ENCODE results near the gene TNFRSF17. TPM values are rescaled to one million over a fixed set of nuclear protein-coding genes. Genes with fewer than 3 reads are reported as not detected.

Gene TNFRSF17
- total RNA-seq, 2 experiments from 2014 or later, result not detected

- Mint-ChIP-seq H3K4me3 (peak overlapping the region; percentile 88), H3K27me3 (no peaks in the 10 kb centered on the region), H3K4me1 (peaks cover 39% of the 10 kb centered on the region), H3K36me3 (ENCODE audit: low read depth) (peaks cover 10% of the 10 kb centered on the region), H3K9me3 (no peaks in the 10 kb centered on the region), H3K27ac (no peak overlapping the region)
- ChIA-PET CTCF (interaction anchor here (1.0 to 1.4 kb wide), 2 partner anchors 9 to 15 kb away, joined by 3 read pairs; no protein-coding TSS in a partner anchor), POLR2A (no interaction called here)
- no peak for DNase-seq
Measured at GRCh38 chr16:11978080-11978479, 13.1 kb downstream of the TNFRSF17 start.

- no peak for DNase-seq
- Mint-ChIP-seq H3K9me3 (no peaks in the 10 kb centered on the region), H3K27ac (no peak overlapping the region), H3K4me1 (peaks cover 39% of the 10 kb centered on the region), H3K36me3 (ENCODE audit: low read depth) (peaks cover 6% of the 10 kb centered on the region), H3K27me3 (no peaks in the 10 kb centered on the region), H3K4me3 (no peak overlapping the region)
- CTCF ChIA-PET, result interaction anchor here (1.0 kb wide), 1 partner anchor 8 kb away, joined by 3 read pairs; no protein-coding TSS in a partner anchor
- POLR2A ChIA-PET, result no interaction called here
Measured at GRCh38 chr16:11979013-11979672, 14.1 kb downstream of the TNFRSF17 start.

GRCh38 chr16:11980136-11980844 lies 15.3 kb downstream of the TNFRSF17 start:
- Mint-ChIP-seq H3K4me1 (peaks cover 38% of the 10 kb centered on the region), H3K36me3 (ENCODE audit: low read depth) (peaks cover 6% of the 10 kb centered on the region), H3K4me3 (no peak overlapping the region), H3K27me3 (no peaks in the 10 kb centered on the region), H3K27ac (no peak overlapping the region), H3K9me3 (no peaks in the 10 kb centered on the region)
- ChIA-PET CTCF (no interaction called here), POLR2A (no interaction called here)
- DNase-seq, result no peak

GRCh38 chr16:11985250-11985649 lies 20.2 kb downstream of the TNFRSF17 start:
- peaks cover 4% of the 10 kb centered on the region for H3K4me1 Mint-ChIP-seq
- no peaks in the 10 kb centered on the region for H3K9me3 Mint-ChIP-seq
- no peak for DNase-seq
- ChIA-PET POLR2A (no interaction called here), CTCF (no interaction called here)
- H3K27me3 Mint-ChIP-seq, result no peaks in the 10 kb centered on the region
- no peaks in the 10 kb centered on the region for H3K36me3 Mint-ChIP-seq (ENCODE audit: low read depth)
- no peak overlapping the region for H3K4me3 Mint-ChIP-seq
- no peak overlapping the region for H3K27ac Mint-ChIP-seq

DNA sequence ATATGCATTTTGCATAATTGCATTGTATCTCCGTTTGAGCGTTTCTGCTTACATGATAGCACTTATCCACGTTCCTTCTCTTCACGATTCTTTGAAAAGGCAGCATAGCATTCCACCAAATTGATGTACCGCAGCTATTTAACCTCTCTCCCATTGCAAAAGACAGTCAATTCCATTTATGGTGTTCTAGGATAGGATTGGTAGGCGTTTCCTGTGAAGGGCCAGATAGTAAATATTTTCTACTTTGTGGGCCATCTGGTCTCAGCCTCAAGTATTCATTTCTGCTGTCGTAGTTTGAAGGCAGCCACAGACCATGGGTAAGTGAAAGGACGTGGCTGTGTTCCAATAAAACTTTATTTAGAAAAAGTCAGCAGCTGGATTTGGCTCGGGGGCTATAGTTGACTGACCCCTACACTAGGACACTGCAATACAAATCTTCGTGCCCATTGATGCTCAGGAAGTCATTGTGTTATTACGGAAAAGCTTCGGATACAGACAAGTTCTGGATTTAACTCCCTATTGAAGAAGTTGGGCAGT lies 21.6 kb downstream of the TNFRSF17 start:
- POLR2A ChIA-PET, result no interaction called here
- Mint-ChIP-seq H3K4me3 (no peak overlapping the region), H3K27ac (no peak overlapping the region), H3K36me3 (ENCODE audit: low read depth) (no peaks in the 10 kb centered on the region), H3K27me3 (no peaks in the 10 kb centered on the region), H3K4me1 (no peaks in the 10 kb centered on the region), H3K9me3 (no peaks in the 10 kb centered on the region)
- CTCF ChIA-PET, result interaction anchor here (0.7 kb wide), 1 partner anchor 1509 kb away, joined by 4 read pairs; no protein-coding TSS in a partner anchor
- no peak for DNase-seq

GRCh38 chr16:11988258-11988978 lies 23.4 kb downstream of the TNFRSF17 start:
- DNase-seq, result no peak
- no peaks in the 10 kb centered on the region for H3K4me1 Mint-ChIP-seq
- no peaks in the 10 kb centered on the region for H3K9me3 Mint-ChIP-seq
- CTCF ChIA-PET, result no interaction called here
- POLR2A ChIA-PET, result no interaction called here
- H3K36me3 Mint-ChIP-seq (ENCODE audit: low read depth), result no peaks in the 10 kb centered on the region
- H3K27ac Mint-ChIP-seq, result no peak overlapping the region
- no peak overlapping the region for H3K4me3 Mint-ChIP-seq
- no peaks in the 10 kb centered on the region for H3K27me3 Mint-ChIP-seq

GRCh38 chr16:11990702-11991390 lies 25.8 kb downstream of the TNFRSF17 start:
- ChIA-PET POLR2A (no interaction called here), CTCF (interaction anchor here (0.5 to 0.7 kb wide), 2 partner anchors 70 to 181 kb away, joined by 3 read pairs; no protein-coding TSS in a partner anchor)
- Mint-ChIP-seq H3K27ac (peak overlapping the region; percentile 15), H3K4me1 (peaks cover 2% of the 10 kb centered on the region), H3K36me3 (ENCODE audit: low read depth) (no peaks in the 10 kb centered on the region), H3K4me3 (no peak overlapping the region), H3K27me3 (no peaks in the 10 kb centered on the region), H3K9me3 (no peaks in the 10 kb centered on the region)
- DNase-seq, result no peak

GRCh38 chr16:11992008-11992584 lies 27.1 kb downstream of the TNFRSF17 start:
- H3K9me3 Mint-ChIP-seq, result no peaks in the 10 kb centered on the region
- DNase-seq, result no peak
- no peaks in the 10 kb centered on the region for H3K27me3 Mint-ChIP-seq
- ChIA-PET POLR2A (no interaction called here), CTCF (no interaction called here)
- no peaks in the 10 kb centered on the region for H3K36me3 Mint-ChIP-seq (ENCODE audit: low read depth)
- H3K4me3 Mint-ChIP-seq, result no peak overlapping the region
- H3K4me1 Mint-ChIP-seq, result peaks cover 2% of the 10 kb centered on the region
- no peak overlapping the region for H3K27ac Mint-ChIP-seq

- no peak overlapping the region for H3K27ac Mint-ChIP-seq
- ChIA-PET POLR2A (no interaction called here), CTCF (interaction anchor here (1.3 kb wide), 1 partner anchor 15 kb away, joined by 3 read pairs; no protein-coding TSS in a partner anchor)
- H3K27me3 Mint-ChIP-seq, result no peaks in the 10 kb centered on the region
- peaks cover 2% of the 10 kb centered on the region for H3K4me1 Mint-ChIP-seq
- no peak for DNase-seq
- no peaks in the 10 kb centered on the region for H3K36me3 Mint-ChIP-seq (ENCODE audit: low read depth)
- H3K4me3 Mint-ChIP-seq, result no peak overlapping the region
- H3K9me3 Mint-ChIP-seq, result no peaks in the 10 kb centered on the region
Measured at GRCh38 chr16:11992586-11993524, 27.8 kb downstream of the TNFRSF17 start.

GRCh38 chr16:11994143-11995119 lies 29.4 kb downstream of the TNFRSF17 start:
- Mint-ChIP-seq H3K27ac (no peak overlapping the region), H3K27me3 (no peaks in the 10 kb centered on the region), H3K4me1 (peaks cover 2% of the 10 kb centered on the region), H3K36me3 (ENCODE audit: low read depth) (no peaks in the 10 kb centered on the region), H3K9me3 (no peaks in the 10 kb centered on the region), H3K4me3 (no peak overlapping the region)
- POLR2A ChIA-PET, result no interaction called here
- no peak for DNase-seq
- CTCF ChIA-PET, result interaction anchor here (1.3 kb wide), 1 partner anchor 17 kb away, joined by 3 read pairs; no protein-coding TSS in a partner anchor
